ENCODE results near the gene GIGYF1. TPM values are rescaled to one million over a fixed set of nuclear protein-coding genes. Genes with fewer than 3 reads are reported as not detected.
"Not testable (repeated sequence)": the region's sequence is repeated elsewhere in the genome, so short reads cannot be mapped to it uniquely, and the experiment has no call there.

GIGYF1 gene
- 10 to 100 TPM; 30.4 to 52.9 (median 42.0) TPM for polyA plus RNA-seq (ENCODE audit: insufficient read depth in 1 of 5, insufficient read length in 5 of 5, low replicate concordance in 1 of 5)
- long read RNA-seq, donor 1, partial matches to known transcripts = 11 of 12 reads
- long read RNA-seq, donor 1, other reads (novel, unspliced or antisense) = 0 of 12 reads
- long read RNA-seq, donor 2 = 0 reads
- long read RNA-seq, donor 3 = 0 reads
- long read RNA-seq, donor 4 = 0 reads
- long read RNA-seq, donor 5 = 0 reads
- long read RNA-seq, donor 6 = 0 reads
- long read RNA-seq, donor 7, partial matches to known transcripts = 108 of 108 reads
- long read RNA-seq, donor 7, other reads (novel, unspliced or antisense) = 0 of 108 reads
- long read RNA-seq, donor 8 = 0 reads

GRCh38 chr7:100694098-100694745 is at the start of gene GIGYF1:
TSS of gene GIGYF1 (minus strand) at chr7:100694250. CDS start at chr7:100688238, 6,012 bp downstream.
- DNase-seq = peak; percentile 32 to 60

GRCh38 chr7:100739934-100740333 is 45.9 kb upstream of the GIGYF1 start:
- no peak for DNase-seq

- DNase-seq = no peak
These were observed 42.6 kb upstream of the GIGYF1 start for GRCh38 chr7:100736671-100737070.

- no peak for DNase-seq
These were observed 41.7 kb upstream of the GIGYF1 start for GRCh38 chr7:100735730-100736129.

- no peak for DNase-seq
These were observed 38.0 kb upstream of the GIGYF1 start for GRCh38 chr7:100731937-100732636.

- no peak for DNase-seq
These were observed 36.2 kb upstream of the GIGYF1 start for GRCh38 chr7:100730136-100730800.

GRCh38 chr7:100728196-100728595 is 34.1 kb upstream of the GIGYF1 start:
- no peak for DNase-seq

- no peak for DNase-seq
These were observed 33.1 kb upstream of the GIGYF1 start for GRCh38 chr7:100726996-100727761.

GRCh38 chr7:100724364-100724763 is 30.3 kb upstream of the GIGYF1 start:
- DNase-seq = not testable (repeated sequence)

GRCh38 chr7:100723732-100724275 is 29.8 kb upstream of the GIGYF1 start:
- no peak for DNase-seq

- DNase-seq = no peak
These were observed 28.6 kb upstream of the GIGYF1 start for GRCh38 chr7:100722480-100723212.

GRCh38 chr7:100721505-100721812 is 27.4 kb upstream of the GIGYF1 start:
- no peak for DNase-seq

GRCh38 chr7:100720671-100721504 is 26.8 kb upstream of the GIGYF1 start:
- DNase-seq = no peak

GRCh38 chr7:100720279-100720670 is 26.2 kb upstream of the GIGYF1 start, which contains the start of gene EPO:
TSS of gene EPO (plus strand) at chr7:100720468. CDS start at chr7:100720981, 513 bp downstream.
- no peak for DNase-seq

- DNase-seq = no peak
These were observed 25.7 kb upstream of the GIGYF1 start for GRCh38 chr7:100719523-100720278.

- not testable (repeated sequence) for DNase-seq
These were observed 23.0 kb upstream of the GIGYF1 start for GRCh38 chr7:100717073-100717472.

GRCh38 chr7:100714725-100715124 is 20.7 kb upstream of the GIGYF1 start:
- DNase-seq = no peak

- no peak for DNase-seq
These were observed 17.3 kb upstream of the GIGYF1 start for GRCh38 chr7:100711369-100711768.

- DNase-seq = no peak
These were observed 16.4 kb upstream of the GIGYF1 start for GRCh38 chr7:100710452-100710851.
